LNCaP clone FGC (cell line): Measurements from ENCODE around the gene IPO8.
"Not testable (repeated sequence)": the region's sequence is repeated elsewhere in the genome, so short reads cannot be mapped to it uniquely, and the experiment has no call there.

ENCODE experiments used
- DNase-seq: peaks from one replicate; pipeline ENCODE4 v3.0.0-alpha.2; 2011; ENCODE audit warnings: low read depth
- H3K4me3 ChIP-seq: 2 replicates; pipeline ENCODE4 v1.5.1; 2011; ENCODE audit warnings: mild to moderate bottlenecking, low read depth, low read length, control low read depth
- CTCF ChIP-seq: IDR thresholded peaks from 2 replicates; pipeline ENCODE4 v1.5.1; 2012; ENCODE audit warnings: mild to moderate bottlenecking; ENCODE audit not compliant: control insufficient read depth, insufficient read depth; ENCODE audit errors: extremely low read depth

Gene IPO8

GRCh38 chr12:30594509-30594908 lies 101.2 kb downstream of the IPO8 start:
- no peak overlapping the region for H3K4me3 ChIP-seq
- no peak for TF ChIP-seq CTCF
- DNase-seq, result no peak

- H3K4me3 ChIP-seq, DNase-seq: not testable (repeated sequence)
These were observed 107.1 kb downstream of the IPO8 start for GRCh38 chr12:30588572-30588971.

GRCh38 chr12:30587782-30588181 lies 107.9 kb downstream of the IPO8 start:
- no peak overlapping the region for H3K4me3 ChIP-seq
- no peak for TF ChIP-seq CTCF
- DNase-seq, result no peak

GRCh38 chr12:30585877-30586276 lies 109.8 kb downstream of the IPO8 start:
- no peak for TF ChIP-seq CTCF
- H3K4me3 ChIP-seq, result no peak overlapping the region
- DNase-seq, result no peak

GRCh38 chr12:30582943-30583342 lies 112.7 kb downstream of the IPO8 start:
- DNase-seq, result no peak
- no peak overlapping the region for H3K4me3 ChIP-seq
- TF ChIP-seq CTCF, result no peak

GRCh38 chr12:30580344-30580743 lies 115.3 kb downstream of the IPO8 start:
- TF ChIP-seq CTCF, result no peak
- no peak for DNase-seq
- H3K4me3 ChIP-seq, result no peak overlapping the region
